HG03039 (cell line): ENCODE data around the gene TULP4.
"Not testable (repeated sequence)": the region's sequence is repeated elsewhere in the genome, so short reads cannot be mapped to it uniquely, and the experiment has no call there.

Source experiments
- ATAC-seq: cut with Tn5 transposase; IDR thresholded peaks from one replicate; pipeline ENCODE4 v1.9.1; 2021; ENCODE audit warnings: mild to moderate bottlenecking, moderate library complexity; ENCODE audit not compliant: unreplicated experiment

The TULP4 gene

GRCh38 chr6:158295976-158296853 lies 16.1 kb upstream of the TULP4 start:
- ATAC-seq, result not testable (repeated sequence)

DNA sequence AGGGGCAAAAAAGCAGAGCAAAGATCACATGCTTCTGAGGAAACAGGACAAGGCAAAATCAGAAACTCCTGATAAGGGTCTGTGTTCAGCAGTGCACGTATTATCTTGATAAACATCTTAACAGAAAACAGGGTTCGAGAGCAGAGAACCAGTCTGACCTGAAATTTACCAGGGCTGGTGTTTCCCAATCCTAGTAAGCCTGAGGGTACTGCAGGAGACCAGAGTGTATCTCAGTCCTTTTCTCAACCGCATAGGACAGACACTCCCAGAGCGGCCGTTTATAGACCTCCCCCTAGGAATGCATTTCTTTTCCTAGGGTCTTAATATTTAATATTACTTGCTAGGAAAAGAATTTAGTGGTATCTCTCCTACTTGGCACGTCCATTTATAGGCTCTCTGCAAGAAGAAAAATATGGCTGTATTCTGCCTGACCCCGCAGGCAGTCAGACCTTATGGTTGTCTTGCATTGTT lies 15.4 kb upstream of the TULP4 start:
- ATAC-seq, result not testable (repeated sequence)

DNA sequence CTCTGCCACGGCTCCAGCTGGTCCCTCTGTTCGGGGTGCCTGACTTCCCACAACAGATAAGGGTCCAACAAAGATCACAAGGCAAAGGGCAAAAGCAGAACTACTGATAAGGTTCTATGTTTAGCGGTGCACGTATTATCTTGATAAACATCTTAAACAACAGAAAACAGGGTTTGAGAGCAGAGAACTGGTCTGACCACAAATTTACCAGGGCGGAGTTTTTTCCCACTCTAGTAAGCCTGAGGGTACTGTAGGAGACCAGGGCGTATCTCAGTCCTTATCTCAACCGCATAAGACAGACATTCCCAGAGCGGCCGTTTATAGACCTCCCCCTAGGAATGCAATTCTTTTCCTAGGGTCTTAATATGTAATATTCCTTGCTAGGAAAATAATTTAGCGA lies 14.6 kb upstream of the TULP4 start:
- ATAC-seq, result not testable (repeated sequence)

GRCh38 chr6:158300306-158301143 lies 11.7 kb upstream of the TULP4 start:
- not testable (repeated sequence) for ATAC-seq

- not testable (repeated sequence) for ATAC-seq
Observed at GRCh38 chr6:158301561-158301960, 10.7 kb upstream of the TULP4 start.

- ATAC-seq, result not testable (repeated sequence)
Observed at GRCh38 chr6:158302195-158302796, 10.0 kb upstream of the TULP4 start.

DNA sequence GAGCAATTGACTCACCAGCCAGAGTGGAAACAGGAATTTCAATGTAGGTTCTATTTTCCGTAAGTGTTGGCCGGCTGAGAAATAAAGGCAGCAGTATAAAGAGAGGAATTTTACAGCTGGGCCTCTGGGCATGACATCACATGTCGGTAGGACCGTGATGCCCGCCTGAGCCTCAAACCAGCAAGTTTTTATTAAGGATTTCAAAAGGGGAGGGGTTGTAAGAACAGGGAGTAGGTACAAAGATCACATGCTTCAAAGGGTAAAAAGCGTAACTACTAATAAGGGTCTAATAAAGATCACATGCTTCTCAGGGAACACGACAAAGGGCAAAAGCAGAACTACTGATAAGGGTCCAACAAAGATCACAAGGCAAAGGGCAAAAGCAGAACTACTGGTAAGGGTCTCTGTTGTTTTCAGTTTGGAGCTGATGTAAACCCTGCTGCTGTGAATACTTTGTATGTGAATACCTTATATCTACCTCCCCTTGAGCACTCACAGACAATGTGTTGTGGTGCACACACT lies 9.0 kb upstream of the TULP4 start:
- no peak for ATAC-seq

DNA sequence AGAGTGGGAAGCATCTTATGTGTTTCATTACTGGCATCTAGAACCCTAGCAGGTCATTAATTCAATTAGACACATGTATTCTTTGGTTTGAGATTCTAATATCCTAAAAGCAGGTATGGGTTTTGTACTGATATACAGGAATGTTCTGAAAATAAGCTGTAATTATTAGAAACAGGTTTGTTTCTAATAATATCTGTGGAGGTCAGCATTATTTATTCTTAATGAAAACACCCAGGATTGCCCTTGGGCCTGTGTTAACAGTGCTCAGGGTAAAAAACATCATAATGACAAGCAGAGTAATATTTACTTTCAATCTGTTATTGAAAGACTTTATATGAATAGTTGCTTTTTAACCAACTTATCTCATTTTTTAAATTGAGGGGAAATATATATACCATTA lies 8.0 kb upstream of the TULP4 start:
- no peak for ATAC-seq

GRCh38 chr6:158309814-158310213 lies 2.5 kb upstream of the TULP4 start:
- ATAC-seq, result no peak

DNA sequence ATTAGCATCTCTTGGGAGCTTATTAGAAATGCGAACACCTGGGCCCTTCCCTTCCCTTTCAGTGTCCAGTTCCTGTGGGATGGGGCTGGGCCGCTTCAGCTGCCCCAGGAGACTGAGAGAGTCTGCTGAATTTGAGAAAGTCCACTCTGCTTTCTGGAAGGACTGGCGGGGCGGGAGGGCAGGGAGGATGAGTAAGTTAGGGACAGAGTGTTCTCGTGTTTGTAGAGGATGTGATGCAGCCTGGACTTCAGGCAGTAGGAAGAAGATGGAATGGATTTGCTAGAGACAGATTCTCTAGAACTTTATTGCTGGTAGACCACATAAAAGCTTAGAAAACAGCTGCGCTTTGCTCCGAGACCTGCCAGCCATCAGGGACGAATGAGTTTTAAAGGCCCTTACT lies 1.1 kb upstream of the TULP4 start:
- no peak for ATAC-seq

DNA sequence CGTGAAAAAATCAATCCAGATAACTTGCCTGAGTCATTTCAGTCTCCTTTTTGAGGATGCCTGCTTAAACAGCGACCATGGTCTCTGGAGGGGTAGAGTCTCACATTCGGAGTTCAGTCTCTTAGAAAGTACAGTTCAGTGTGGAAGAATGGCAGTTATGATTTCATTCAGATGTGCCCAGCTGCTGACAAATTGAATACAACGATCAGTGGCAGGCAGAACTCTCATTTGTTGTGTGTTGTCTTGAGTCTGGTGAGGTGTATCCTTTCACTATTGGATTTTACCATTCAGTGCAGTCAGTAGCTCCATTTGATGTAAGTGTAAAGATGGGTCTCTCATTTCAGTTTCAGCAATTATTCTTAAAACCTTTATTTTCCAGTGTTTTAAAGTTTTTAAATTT lies 639 bp upstream of the TULP4 start:
- no peak for ATAC-seq

GRCh38 chr6:158312672-158313397 lies 570 bp downstream of the TULP4 start:
- ATAC-seq, result no peak

GRCh38 chr6:158313989-158314388 lies 1.7 kb downstream of the TULP4 start:
- peak; percentile 70 for ATAC-seq

DNA sequence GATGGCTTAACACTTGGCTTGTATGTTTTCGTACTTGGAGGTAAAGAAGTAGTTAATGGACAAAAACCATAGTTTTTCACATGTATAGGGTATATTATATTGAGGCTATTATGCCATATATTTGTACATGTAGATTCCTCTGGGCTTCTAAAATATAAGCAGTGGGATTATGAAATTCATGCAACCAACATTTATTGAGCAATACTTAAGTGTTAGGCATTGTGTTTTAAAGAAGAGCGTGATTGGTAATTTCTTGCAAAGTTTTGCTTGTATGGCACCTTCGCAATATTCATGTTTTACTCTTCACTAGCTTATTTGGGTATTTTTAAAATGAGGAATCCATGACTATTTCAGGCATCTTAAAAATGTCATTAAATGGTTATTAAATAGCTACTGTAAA lies 2.5 kb downstream of the TULP4 start:
- ATAC-seq, result no peak

DNA sequence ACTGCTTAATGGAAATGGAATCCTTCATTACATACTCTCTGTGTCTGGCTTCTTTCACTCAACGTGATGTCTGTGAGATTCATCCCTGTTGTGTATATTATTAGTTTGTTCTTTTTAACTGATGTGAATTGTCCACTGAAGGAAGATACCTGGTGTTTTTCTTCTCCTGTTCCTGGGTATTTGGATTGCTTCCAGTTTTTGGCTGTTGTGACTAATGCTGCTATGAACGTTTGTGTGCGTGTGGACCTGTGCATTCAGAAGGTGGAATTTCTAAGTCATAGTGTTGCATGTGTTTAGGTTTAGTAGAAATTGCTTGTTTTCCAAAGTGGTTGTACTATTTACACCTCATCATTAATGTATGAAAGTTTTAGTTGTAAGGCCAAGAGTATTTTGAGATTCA lies 3.8 kb downstream of the TULP4 start:
- ATAC-seq, result no peak

DNA sequence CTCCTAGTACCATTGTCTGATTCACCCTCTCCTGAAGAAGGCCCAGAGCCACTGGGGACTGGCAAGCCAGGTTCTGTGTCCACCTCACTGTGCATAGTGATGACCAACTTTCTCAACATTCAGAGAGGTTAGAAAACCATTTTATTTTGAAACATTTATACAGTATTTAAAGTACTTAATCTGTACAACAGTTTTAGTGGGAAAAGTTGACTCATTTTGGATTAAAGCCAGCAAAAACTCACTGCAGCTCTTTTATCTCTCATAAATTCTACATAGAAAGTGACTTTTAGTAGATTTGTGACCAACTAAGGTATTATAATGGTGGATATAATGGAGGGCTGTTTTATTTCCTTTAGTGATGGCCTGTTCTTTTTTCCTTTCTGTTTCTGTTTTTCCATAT lies 9.7 kb downstream of the TULP4 start:
- ATAC-seq, result no peak

- no peak for ATAC-seq
Observed at GRCh38 chr6:158322400-158322723, 10.1 kb downstream of the TULP4 start.

DNA sequence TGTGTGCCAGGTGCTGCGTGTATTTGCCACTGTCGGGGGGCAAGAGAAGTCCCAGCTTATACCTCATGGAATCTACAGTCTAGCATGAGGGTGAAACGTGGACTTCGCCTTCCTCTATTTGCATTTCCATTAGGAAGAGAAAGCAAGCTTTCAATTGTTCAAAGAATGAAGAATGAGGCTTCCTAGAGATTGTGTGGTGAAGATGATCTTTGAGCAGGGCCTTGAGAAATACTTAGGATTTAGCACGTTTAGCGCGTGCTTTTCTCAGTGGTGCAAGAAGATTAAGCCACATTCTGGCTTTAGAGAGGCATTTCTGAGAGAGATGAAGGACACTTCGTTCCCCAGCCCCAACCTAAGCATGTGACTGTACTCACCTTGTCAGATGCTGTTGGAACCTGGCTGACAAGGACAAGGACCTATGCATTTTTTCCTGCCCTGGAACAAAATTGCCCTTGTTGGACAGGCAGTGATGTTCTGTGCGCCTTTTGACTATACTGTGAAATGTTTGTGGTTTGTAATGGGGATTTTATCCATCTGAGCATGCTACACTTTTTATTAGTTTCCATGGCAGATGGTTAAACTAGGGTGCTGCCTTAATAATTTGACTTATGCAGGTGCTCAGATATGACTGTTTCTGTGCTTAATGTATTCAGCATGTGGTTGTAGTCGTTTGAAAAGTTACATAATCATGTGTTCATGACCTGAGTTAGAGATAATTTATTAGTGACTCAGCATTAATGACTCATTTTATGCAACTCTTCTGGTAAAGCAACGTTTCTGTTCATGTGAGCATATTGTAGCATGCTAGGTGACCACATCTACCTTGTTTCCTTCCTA lies 10.7 kb downstream of the TULP4 start:
- peak; percentile 70 for ATAC-seq

DNA sequence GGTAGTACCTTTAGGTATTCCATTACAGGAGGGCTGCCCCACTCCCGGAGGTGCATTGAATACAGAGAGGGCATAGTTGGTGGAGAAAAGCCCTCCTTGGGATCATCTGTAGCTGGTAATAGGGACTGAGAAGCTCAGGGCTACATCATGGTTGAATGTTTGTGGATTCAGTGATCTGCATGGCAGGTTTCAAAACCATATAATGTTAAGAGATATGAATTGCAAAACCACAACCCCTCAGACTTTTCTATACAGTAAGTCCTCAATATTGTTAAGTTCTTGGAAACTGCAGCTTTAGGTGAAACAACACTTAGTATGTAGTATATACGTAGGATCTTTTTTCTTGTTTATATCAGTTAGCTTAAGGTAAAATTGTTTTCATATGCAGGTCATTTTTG lies 11.3 kb downstream of the TULP4 start:
- peak; percentile 26 for ATAC-seq

DNA sequence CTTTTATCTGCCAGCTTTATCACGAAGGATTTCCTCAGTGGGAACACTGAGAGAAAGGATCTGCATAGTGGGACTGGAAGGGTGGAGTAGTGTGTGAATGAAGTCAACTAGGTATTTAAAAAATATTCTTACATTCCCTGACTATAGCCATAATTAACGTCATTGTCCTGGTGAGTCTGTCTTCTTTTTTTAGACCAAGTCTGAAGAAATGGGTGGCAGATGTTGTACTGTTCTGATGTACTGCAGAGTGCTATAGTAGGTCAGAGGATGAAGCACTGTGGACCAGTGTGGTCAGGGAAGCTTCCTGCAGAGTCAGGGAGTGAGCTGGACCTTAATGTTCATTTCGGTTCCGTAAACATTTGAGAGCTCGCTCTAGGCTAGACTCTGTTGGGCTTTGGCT lies 11.9 kb downstream of the TULP4 start:
- ATAC-seq, result no peak
